HL-60 (cell line): Measurements from ENCODE around the gene TCF23.

Experiments
- DNase-seq, 2 experiments: peaks; one replicate each; pipeline ENCODE4 v3.0.0-alpha.2; 2010 to 2020; ENCODE audit warnings: low read depth in 1 of 2, low spot score in 1 of 2
- H3K27ac ChIP-seq: fragments of 250-450 bp; sonication (Bioruptor Pico); replicated peaks from 2 replicates; pipeline ENCODE4 v1.5.1; 2020; ENCODE audit warnings: mild to moderate bottlenecking, moderate library complexity
- H3K27me3 ChIP-seq: fragments of 250-450 bp; sonication (Bioruptor Pico); 2 replicates; pipeline ENCODE4 v1.5.1; 2021; ENCODE audit warnings: mild to moderate bottlenecking, moderate library complexity; ENCODE audit not compliant: insufficient read depth, poor library complexity, severe bottlenecking
- H3K4me3 ChIP-seq: replicated peaks from 2 replicates; pipeline ENCODE4 v1.5.1; 2011; ENCODE audit warnings: mild to moderate bottlenecking, control low read depth, low read length; ENCODE audit not compliant: insufficient read depth
- GABPA ChIP-seq: IDR thresholded peaks from 2 replicates; pipeline ENCODE4 v1.6.1; 2012; ENCODE audit warnings: low read depth
- POLR2AphosphoS5 ChIP-seq: IDR thresholded peaks from 2 replicates; pipeline ENCODE4 v1.6.1; 2012; ENCODE audit warnings: low read depth
- REST ChIP-seq: IDR thresholded peaks from 2 replicates; pipeline ENCODE4 v1.6.1; 2012; ENCODE audit warnings: low read depth; ENCODE audit not compliant: insufficient replicate concordance
- SPI1 ChIP-seq: IDR thresholded peaks from 2 replicates; pipeline ENCODE4 v1.6.1; 2012; ENCODE audit warnings: low read depth, mild to moderate bottlenecking, borderline replicate concordance
- TF ChIP-seq, protein P1 (sequence below): IDR thresholded peaks from one replicate; pipeline ENCODE4 v1.5.1; 2011; ENCODE audit warnings: low read length, control low read depth, inconsistent platforms; ENCODE audit not compliant: insufficient read depth

The TCF23 gene

GRCh38 chr2:27102329-27102728 is 46.5 kb upstream of the TCF23 start:
- no peak for DNase-seq
- TF ChIP-seq POLR2AphosphoS5 (no peak), REST (no peak), GABPA (no peak), SPI1 (no peak)
- TF ChIP-seq, protein P1, sequence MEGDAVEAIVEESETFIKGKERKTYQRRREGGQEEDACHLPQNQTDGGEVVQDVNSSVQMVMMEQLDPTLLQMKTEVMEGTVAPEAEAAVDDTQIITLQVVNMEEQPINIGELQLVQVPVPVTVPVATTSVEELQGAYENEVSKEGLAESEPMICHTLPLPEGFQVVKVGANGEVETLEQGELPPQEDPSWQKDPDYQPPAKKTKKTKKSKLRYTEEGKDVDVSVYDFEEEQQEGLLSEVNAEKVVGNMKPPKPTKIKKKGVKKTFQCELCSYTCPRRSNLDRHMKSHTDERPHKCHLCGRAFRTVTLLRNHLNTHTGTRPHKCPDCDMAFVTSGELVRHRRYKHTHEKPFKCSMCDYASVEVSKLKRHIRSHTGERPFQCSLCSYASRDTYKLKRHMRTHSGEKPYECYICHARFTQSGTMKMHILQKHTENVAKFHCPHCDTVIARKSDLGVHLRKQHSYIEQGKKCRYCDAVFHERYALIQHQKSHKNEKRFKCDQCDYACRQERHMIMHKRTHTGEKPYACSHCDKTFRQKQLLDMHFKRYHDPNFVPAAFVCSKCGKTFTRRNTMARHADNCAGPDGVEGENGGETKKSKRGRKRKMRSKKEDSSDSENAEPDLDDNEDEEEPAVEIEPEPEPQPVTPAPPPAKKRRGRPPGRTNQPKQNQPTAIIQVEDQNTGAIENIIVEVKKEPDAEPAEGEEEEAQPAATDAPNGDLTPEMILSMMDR, result no peak
- no peak overlapping the region for H3K4me3 ChIP-seq
- H3K27ac ChIP-seq, result no peak overlapping the region
- H3K27me3 ChIP-seq, result no peaks in the 10 kb centered on the region

- H3K27me3 ChIP-seq, result no peaks in the 10 kb centered on the region
Observed at GRCh38 chr2:27105981-27106380, 42.8 kb upstream of the TCF23 start.

GRCh38 chr2:27108221-27108620 is 40.6 kb upstream of the TCF23 start:
- TF ChIP-seq SPI1 (no peak), REST (no peak), POLR2AphosphoS5 (no peak), GABPA (no peak)
- TF ChIP-seq, protein P1, result no peak
- Histone ChIP-seq H3K27ac (no peak overlapping the region), H3K4me3 (no peak overlapping the region), H3K27me3 (no peaks in the 10 kb centered on the region)
- DNase-seq, result no peak

More at GRCh38 chr2:27105981-27106380, 42.8 kb upstream of the TCF23 start:
- H3K4me3 ChIP-seq, result no peak overlapping the region
- no peak for DNase-seq
- H3K27ac ChIP-seq, result no peak overlapping the region
- no peak for TF ChIP-seq GABPA
- no peak for TF ChIP-seq SPI1
- TF ChIP-seq REST, result no peak
- TF ChIP-seq, protein P1, result no peak
- no peak for TF ChIP-seq POLR2AphosphoS5
